GM12878 (cell line): Measurements from ENCODE around the gene DUOX1.

Experiments used
- BHLHE40 ChIP-seq, 2 experiments: fragments of 450-650 bp in 1 of 2; IDR thresholded peaks; 2 replicates each; pipeline ENCODE4 v1.6.1; 2011 to 2017; ENCODE audit warnings: low read depth in 2 of 2, borderline replicate concordance in 1 of 2, improper control_type of control experiment in 1 of 2, low read length in 1 of 2, mild to moderate bottlenecking in 1 of 2
- BMI1 ChIP-seq: fragments of 450-650 bp; IDR thresholded peaks from 2 replicates; pipeline ENCODE4 v1.6.1; 2016; ENCODE audit warnings: mild to moderate bottlenecking, moderate library complexity, borderline replicate concordance
- BRCA1 ChIP-seq: IDR thresholded peaks from 2 replicates; pipeline ENCODE4 v1.6.1; 2011; ENCODE audit warnings: low read depth, low read length, improper control_type of control experiment
- EZH2 ChIP-seq: IDR thresholded peaks from 2 replicates; pipeline ENCODE4 v1.6.1; 2012; ENCODE audit warnings: low read depth, mild to moderate bottlenecking, control low read depth, inconsistent platforms, low read length, borderline replicate concordance; ENCODE audit not compliant: control insufficient read depth
- MXI1 ChIP-seq: fragments of 150-350 bp; IDR thresholded peaks from 2 replicates; pipeline ENCODE4 v1.6.1; 2011; ENCODE audit warnings: low read depth, mild to moderate bottlenecking, inconsistent platforms, low read length, improper control_type of control experiment
- PBX3 ChIP-seq: IDR thresholded peaks from 2 replicates; pipeline ENCODE4 v1.6.1; 2011; ENCODE audit warnings: mild to moderate bottlenecking, low read depth, low read length, moderate library complexity; ENCODE audit not compliant: insufficient replicate concordance
- PML ChIP-seq: IDR thresholded peaks from 2 replicates; pipeline ENCODE4 v1.6.1; 2012; ENCODE audit warnings: low read length, inconsistent platforms
- POLR2A ChIP-seq: IDR thresholded peaks from 2 replicates; pipeline ENCODE4 v1.6.1; 2011; ENCODE audit warnings: low read depth, mild to moderate bottlenecking, low read length
- POLR2AphosphoS2 ChIP-seq: IDR thresholded peaks from 2 replicates; pipeline ENCODE4 v1.6.1; 2011; ENCODE audit warnings: low read depth, mild to moderate bottlenecking, low read length, improper control_type of control experiment, moderate library complexity
- POLR2AphosphoS5 ChIP-seq: IDR thresholded peaks from 2 replicates; pipeline ENCODE4 v1.6.1; 2011; ENCODE audit warnings: mild to moderate bottlenecking, low read length, inconsistent platforms
- SPI1 ChIP-seq: IDR thresholded peaks from 2 replicates; pipeline ENCODE4 v1.6.1; 2011; ENCODE audit warnings: low read depth, mild to moderate bottlenecking, low read length, moderate library complexity, borderline replicate concordance; ENCODE audit not compliant: insufficient read depth
- ZNF274 ChIP-seq: IDR thresholded peaks from one replicate; pipeline ENCODE4 v1.8.0; 2011; ENCODE audit not compliant: insufficient read length, insufficient read depth
- TF ChIP-seq, protein P1 (sequence below), 3 experiments: IDR thresholded peaks in 2 of 3; conservative IDR thresholded peaks in 1 of 3; 2 replicates each; pipeline ENCODE4 v1.5.1; 2011; ENCODE audit warnings: low read depth in 3 of 3, low read length in 3 of 3, mild to moderate bottlenecking in 3 of 3, control low read depth in 2 of 3, moderate library complexity in 2 of 3, inconsistent platforms in 1 of 3, mixed read lengths in 1 of 3; ENCODE audit not compliant: control insufficient read depth in 2 of 3, insufficient read depth in 1 of 3; ENCODE audit errors: extremely low read depth in 1 of 3
- TF ChIP-seq, protein P2 (sequence below): IDR thresholded peaks from 2 replicates; pipeline ENCODE4 v1.6.1; 2011; ENCODE audit warnings: low read depth, mild to moderate bottlenecking, low read length, moderate library complexity, borderline replicate concordance; ENCODE audit errors: extremely low read depth

GRCh38 chr15:45179221-45179985 lies 49.6 kb downstream of the DUOX1 start:
- no peak for TF ChIP-seq POLR2A
- no peak for TF ChIP-seq SPI1
- TF ChIP-seq EZH2: no peak
- no peak for TF ChIP-seq PML
- TF ChIP-seq BRCA1: no peak
- TF ChIP-seq ZNF274: no peak
- no peak for TF ChIP-seq POLR2AphosphoS5
- TF ChIP-seq, protein P1, sequence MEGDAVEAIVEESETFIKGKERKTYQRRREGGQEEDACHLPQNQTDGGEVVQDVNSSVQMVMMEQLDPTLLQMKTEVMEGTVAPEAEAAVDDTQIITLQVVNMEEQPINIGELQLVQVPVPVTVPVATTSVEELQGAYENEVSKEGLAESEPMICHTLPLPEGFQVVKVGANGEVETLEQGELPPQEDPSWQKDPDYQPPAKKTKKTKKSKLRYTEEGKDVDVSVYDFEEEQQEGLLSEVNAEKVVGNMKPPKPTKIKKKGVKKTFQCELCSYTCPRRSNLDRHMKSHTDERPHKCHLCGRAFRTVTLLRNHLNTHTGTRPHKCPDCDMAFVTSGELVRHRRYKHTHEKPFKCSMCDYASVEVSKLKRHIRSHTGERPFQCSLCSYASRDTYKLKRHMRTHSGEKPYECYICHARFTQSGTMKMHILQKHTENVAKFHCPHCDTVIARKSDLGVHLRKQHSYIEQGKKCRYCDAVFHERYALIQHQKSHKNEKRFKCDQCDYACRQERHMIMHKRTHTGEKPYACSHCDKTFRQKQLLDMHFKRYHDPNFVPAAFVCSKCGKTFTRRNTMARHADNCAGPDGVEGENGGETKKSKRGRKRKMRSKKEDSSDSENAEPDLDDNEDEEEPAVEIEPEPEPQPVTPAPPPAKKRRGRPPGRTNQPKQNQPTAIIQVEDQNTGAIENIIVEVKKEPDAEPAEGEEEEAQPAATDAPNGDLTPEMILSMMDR (IDR thresholded peaks at IDR 0.05 in 2 of 3, conservative IDR thresholded peaks at IDR 0.05 in 1 of 3; ENCODE audit: control insufficient read depth in 2 of 3, extremely low read depth in 1 of 3, insufficient read depth in 1 of 3, low read depth in 3 of 3, low read length in 3 of 3): peak; percentile 48 to 70 (median 68)
- no peak for TF ChIP-seq PBX3
- no peak for TF ChIP-seq MXI1
- no peak for TF ChIP-seq POLR2AphosphoS2
- TF ChIP-seq, protein P2, sequence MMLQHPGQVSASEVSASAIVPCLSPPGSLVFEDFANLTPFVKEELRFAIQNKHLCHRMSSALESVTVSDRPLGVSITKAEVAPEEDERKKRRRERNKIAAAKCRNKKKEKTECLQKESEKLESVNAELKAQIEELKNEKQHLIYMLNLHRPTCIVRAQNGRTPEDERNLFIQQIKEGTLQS: no peak
- TF ChIP-seq BHLHE40 (IDR thresholded peaks at IDR 0.05; ENCODE audit: borderline replicate concordance in 1 of 2, low read depth in 2 of 2, low read length in 1 of 2): no peak
- TF ChIP-seq BMI1: no peak
